ENCODE data around the gene SLC7A8.
A peak's percentile ranks its signal among the peaks of the same experiment; 100 is the strongest.

Gene SLC7A8

DNA sequence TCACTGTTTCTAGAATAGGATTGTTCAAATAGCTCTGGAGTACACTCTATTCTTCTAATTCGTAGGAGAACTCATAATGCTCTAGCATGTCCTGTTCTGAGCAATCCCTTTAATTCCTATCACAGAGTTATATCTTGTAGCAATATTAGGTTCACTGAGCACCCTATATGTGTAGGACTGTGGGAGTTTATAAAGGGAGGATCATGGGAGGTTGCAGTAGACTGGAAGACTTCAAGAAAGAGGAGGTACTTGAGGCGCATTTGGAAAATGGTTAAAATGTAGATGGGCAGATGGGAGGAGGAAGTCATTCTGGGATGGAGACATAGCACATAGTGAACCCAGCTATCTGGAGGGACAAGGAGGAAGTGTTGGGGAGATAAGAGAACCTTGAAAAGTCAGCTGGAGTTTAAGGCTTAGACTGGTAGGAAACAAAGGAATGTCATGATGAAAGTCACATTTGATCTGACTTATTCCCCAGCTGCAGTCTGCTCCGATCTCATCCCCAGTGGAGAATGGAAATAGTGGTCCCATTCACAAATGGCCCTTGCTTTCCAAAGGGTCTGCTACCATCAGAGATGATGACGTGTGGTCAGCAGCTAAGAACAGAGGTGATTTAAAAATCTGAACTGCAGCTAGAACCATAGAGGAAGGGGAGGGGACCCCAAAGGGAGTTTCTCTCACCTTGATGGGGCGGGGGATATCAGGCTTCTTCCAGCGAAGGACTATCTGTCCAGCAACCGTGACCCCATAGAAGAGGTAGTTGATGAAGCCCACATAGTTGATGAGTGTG, 54.3 kb downstream of the SLC7A8 start:
- no peak for FAIRE-seq

DNA sequence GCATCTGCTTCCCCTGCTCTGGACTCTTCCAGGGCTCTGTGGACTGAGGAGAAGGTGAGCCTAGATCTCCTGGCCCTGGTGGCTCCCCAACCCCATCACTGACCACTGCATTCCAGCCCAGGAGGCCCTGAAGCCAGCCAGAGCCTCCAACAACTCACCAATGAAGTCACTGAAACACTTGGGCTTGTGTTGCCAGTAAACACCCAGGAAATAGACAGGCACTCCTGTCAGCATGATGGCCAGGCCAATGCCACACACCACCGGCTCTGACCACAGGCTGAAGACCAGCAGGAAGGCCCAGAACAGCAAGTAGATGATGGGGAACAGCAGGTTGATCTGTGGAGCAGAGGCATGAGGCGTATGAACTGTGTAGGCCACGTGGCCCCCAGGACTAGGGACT, 55.6 kb downstream of the SLC7A8 start:
- no peak for FAIRE-seq

DNA sequence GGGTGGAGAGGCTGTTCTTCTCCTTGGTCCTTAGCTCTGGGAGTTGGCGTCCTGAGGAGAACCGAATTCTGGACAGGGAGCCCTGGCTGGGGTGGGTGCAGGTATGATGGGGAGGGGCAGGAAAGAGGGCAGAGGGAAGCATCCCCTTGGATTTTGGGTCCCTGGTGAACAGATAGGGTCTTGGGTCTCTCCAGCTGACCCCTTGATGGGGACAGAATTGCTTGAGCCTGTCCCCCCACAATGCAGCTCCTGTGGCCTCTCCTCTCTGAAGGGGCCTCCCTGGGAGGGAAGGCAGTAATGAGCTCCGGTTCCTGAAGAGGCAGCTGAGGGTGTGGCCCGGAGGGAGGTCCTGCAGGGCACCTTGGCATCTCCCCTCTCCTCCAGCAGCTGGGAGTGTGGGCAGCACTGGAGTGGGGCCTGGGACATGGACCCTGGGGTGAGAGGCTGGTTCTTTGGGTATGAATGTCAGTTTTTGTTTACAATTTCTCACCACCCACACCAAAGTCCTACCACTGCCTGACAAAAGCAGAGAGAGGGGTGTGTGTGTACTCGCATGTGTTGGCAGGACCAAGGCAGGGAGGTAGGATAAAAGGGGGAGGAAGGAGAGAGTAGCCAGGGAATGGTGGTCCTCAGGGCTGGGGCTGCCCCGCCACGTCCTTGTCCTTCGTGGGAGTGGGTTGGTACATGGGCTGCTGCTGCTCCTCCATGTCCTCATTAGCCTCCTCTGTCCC, 56.7 kb downstream of the SLC7A8 start:
- no peak for FAIRE-seq

DNA sequence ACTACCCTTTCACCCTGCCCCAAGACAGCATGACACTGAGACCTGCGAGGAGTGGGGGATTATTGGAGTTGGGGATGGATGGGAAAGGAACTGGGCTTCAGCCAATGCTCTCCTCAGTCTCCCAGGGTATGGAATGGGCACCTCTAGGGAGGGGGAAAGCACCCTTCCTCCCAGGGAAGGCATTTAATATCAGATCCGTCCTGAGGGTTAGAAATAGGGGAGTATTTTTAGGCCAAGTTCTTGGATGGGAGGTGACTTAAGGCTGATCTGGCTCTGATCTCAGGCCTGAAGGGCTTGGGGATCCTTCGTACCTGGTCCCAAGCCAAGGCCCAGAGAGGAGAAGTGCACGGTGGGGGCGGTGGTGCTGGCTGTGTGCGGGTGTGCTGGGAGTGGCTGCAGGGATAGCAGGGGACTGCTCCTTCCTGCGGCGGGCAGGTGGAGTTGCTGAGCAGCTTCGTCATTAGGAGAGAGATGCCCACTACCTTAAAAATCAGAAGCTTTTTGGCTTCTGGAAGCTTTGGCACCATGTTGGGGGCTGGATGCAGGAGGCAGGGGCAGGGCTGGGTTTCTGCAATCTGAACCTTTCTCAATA, 57.4 kb downstream of the SLC7A8 start:
- no peak for FAIRE-seq

DNA sequence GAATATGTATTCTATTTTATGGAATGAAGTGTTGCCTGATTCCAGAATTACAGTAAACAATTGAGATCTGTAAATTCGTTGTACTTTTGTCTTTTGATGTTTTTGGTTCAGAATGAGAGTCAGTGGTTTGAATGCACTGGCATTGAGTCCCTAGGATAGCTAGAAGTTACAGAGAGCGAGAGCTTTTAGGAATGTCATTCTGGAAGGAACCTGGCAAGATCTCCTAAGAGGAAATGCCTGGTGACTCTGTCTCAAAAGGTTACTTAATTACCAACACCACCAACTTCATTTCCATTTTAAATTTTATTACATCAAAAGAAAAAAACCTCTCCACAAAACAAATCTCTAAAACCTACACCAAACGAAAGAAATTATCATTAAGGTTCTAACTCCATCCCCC, 58.4 kb downstream of the SLC7A8 start:
- FAIRE-seq = no peak

DNA sequence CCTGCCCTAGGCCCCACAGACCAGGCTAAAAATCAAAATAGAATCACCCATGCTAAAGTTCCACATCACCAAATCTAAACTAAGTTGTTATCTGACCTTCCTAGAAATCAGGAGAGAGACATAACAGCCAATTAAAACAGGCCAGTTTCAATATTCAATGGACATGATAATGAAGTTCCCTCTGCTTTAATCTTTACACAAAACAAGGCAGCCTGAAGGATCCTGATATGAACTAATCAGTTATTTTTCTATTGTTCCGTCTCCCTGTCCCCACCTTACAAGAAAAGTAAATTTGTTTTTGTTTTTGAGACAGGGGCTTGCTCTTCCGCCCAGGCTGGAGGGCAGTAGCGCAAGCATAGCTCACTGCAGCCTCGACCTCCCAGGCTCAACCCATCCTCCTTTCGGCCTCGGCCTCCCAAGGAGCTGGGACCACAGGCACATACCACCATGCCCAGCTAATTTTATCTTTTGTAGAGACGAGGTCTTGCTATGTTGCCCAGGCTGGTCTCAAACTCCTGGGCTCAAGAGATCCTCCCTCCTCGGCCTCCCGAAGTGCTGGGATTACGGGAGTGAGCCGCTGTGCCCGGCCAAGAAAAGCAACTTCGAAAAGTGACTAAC, 59.0 kb downstream of the SLC7A8 start:
- FAIRE-seq = no peak

DNA sequence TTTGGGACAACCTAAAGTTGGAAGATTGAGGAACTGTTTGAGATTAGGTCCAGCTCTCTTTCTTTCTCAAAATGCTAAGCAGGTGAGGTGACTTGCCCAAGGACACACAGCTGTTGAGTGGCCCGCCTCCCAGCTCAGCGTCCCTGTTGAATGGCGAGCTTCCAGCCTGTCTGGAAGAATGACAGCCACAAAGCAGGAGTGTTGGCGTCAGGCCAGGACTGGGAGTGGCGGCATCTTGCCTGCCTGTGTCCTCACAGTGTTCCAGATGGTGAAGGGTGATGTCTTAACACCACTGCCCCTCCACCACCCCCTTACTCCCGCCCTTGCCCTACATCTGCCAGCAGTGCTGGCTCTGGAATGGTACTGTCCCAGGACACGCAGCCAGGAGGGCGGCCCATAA, 60.0 kb downstream of the SLC7A8 start:
- no peak for FAIRE-seq

DNA sequence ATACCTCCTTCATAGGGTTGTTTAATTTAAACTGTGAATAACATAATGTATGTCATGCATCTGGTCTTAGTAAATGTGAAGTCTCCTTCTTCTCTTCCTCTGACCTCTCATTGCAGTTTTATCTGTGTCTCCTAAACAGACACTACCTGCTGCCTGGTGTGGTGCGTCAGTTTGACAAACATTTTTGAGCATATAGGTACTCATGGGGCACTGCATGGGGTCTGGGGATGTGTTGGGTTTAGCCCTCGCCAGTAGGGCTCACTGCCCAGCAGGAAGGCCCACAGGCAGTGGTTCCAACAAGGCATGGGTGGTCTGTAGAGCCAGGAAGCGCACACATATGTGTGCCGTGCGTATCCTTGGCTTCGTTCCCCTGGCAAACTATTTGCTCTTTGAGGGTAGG, 61.4 kb downstream of the SLC7A8 start:
- FAIRE-seq = no peak

DNA sequence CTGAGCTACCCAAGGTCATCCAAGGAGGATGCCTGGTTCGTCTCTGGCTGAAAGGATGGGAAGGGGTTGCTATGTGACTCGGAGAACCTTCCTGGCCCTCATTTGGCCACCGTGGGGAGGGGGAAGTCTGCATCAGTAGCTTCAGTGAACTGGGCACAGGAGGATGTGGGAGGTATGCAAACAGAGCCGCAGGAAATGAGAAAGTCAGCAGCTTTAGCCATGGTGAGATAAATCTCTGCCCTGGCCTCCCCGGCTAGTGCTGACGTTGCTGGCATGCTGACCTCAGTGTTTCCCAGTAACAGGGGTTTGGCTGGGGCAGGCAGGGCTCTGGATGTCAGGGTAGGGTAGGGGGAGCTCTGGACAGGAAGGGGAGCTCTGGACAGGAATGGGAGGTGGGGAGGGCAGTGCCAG, 62.1 kb downstream of the SLC7A8 start:
- no peak for FAIRE-seq

DNA sequence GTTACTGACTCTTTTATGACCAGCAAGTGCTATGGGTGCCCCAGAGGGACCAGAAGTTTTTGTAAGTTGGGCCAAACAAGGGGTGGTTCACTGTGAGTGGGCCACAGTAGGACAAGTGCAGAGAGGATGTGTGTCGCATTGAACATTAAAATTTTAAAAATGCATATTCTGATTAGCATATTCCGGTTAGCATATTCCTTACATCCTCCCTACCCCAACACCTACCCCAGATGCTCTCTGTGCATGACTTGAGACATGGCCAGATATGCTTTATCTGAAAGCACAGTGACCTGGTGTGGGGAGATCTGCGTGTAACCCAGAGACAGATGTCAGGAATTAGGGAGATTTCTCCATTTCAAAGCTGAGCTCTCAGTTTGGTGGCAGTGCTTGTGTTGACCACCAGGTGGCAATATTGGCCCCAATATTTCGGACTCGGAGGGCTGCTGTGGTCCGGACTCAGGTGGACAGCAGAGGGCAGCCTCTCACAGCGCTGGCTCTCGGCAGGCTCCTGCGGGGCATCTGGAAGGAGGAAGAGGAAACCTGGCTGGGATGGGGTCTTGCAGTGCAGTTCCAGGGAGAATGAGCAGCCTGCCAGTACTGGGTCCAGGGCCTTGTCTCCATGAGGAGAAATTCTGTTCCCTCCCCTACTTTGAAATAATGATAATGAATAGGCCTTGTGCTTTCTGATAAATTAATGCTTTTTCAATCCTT, 62.8 kb downstream of the SLC7A8 start:
- peak; percentile 9 for FAIRE-seq

DNA sequence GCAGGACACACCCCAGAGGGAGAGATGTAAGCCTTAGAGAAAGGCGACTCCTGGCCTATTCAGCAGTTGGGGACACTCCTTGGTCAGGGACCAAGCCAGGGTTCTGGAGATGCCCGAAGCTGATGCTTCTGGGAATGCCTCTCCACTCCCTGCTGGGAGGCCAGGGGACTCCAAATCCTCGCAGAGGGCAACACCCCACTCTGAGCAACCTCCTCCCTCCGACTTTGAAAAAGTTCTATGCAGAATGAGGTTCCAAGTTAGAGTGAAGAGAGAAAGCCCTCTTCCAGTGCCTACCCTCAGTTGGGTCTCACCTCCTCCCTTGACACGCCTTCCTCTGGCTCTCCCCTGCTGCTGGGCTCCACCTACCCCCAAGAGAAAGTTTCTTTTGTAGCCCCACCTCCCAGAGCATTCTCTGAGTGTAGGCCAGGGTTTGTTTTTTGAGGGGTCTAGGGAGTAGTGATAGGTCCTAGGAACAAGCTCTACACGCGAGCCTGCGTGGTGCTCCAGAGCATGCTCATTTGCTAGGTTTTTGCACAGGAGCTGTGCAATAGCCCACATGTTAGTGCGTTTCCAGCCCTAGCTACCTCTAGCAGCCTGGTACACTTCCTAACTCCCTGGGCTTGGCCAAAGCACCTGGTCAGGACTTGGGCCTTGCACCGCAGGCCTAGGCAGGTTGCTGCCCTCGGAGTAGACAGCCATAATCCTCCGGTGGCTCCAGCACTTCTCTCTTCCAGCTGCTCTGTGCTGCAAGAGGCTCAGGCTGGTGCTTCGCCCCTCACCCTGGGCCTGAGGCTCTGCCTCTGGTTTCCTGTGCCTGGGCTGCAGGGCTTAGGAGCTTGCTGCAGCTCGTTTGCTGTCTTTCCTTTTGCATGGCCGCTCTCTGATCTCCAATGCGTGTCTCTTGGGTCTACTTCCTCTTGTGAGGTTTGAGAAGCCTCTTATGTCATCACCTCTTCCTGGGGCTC, 63.8 kb downstream of the SLC7A8 start:
- no peak for FAIRE-seq

DNA sequence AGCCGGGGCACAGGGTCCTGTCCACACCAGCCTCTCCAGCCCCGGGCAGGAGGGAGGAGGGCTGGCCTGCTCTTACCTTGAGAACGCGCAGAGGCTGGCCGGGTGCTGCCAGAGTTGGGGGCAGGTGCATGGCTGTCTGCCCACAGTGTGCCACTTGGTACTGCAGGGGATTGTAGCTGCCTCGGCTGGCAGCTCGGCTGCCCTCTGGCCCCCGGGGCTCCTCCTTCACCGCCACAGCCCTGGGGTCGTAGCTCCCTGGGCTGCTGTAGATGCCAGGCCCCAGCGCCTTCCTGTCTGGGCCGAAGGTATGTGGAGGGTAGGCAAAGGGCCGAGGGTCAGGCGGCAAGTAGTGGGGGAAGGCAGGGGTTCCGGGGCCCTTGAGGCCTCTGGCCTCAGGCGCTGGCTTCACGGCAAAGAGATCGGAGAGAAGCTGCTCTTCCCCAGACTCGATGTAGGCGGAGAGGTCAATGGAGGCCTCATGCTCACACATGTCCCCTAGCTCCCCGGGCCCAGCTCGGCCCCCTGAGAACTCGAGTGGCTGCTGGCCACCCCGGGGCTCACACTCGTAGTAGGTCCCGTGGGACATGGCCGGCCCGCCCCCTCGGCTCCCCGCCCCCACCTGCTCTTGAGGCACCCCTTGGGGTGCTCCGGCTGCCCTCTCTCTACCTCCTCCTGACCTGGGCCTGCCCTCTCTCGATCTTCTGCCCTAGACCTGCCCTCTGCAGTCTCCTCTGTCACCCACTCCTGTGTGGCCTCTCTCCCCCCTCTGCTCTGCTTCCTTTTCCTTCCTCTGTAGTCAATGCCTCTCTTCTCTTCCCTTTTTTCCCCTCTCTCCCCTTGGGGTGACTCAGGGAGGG, 64.7 kb downstream of the SLC7A8 start, which contains the start of gene CEBPE:
Gene CEBPE (minus strand): TSS at position 750 of the 857 bp plus-strand sequence. CDS start 164 bp downstream, at position 586.
- no peak for FAIRE-seq

DNA sequence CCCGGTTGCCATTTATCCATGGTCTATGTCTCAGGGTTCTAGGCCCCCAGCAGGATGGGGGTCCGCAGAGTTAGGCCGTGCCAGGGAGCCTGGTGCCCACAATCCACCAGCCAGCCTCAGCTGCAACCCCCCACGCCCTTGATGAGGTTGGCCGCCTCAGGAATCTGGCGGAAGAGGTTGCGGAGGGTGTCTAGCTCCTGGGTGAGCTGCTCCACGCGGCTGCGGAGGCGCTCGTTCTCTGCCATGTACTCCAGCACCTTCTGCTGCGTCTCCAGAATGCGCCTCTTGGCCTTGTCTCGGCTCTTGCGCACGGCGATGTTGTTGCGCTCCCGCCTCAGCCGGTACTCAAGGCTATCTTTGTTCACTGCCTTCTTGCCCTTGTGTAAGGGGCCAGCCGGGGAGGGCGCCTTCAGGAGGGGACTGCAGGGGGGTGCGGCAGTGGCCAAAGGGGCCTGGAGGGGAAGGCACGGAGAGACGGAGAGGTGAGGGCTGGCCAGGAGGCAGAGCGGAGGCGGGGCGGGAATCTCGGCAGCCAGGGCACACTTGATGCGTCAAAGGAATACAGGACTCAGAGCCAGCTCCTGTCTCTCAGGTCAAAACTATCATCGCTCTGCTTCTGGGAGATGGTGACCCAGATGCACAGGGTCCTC, 66.0 kb downstream of the SLC7A8 start:
- FAIRE-seq = no peak

DNA sequence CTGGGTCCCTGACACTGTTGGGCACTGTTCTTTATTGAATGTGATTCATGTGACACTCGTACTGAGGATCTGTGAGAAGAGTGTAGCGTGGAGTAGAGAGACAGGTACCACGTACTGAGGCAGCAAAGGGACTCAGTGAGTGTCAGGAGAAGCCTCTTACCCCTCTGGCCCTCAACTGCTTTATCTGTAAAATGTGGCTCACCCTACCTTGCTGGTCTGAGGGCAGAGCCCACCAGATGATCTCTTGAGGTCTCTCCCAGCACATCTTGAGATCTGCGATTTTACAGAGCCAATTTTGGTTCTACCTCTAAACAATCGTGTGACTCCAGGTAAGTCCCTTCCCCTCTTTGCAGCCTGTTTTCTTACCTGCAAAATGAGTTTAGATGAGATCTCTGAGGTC, 67.5 kb downstream of the SLC7A8 start:
- no peak for FAIRE-seq

DNA sequence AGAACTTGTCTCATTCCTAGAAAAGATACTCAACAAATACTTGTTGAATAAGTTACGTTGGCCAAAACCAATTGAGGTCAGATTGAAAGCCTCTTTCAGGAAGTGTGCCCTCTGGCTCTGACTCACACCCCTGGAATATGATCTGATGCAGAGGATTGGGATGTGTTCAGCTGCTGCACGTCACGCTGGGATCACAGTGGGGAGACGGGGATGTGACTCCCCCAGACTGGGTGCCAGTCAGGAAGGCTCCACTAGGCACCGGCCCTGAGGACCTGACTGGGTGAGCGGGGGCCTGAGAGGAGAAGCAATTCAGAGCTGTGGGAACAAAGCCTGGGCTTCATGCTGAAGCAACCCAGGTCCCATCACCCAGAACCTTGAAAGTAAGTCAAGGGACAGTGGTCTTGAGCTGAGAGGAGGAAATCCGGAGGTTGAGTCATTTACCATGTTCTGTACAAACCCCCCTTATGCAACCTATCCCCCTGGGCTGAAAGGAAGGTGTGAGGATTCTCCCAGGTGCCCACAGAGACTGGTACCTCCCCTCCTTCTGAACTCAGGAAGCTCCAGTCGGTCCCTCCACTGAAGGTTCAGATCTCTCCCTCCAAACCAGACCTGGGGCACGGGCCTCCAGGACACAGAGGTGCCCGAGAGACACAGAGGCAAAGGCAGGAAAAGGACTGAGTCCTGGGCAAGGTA, 68.3 kb downstream of the SLC7A8 start:
- no peak for FAIRE-seq

DNA sequence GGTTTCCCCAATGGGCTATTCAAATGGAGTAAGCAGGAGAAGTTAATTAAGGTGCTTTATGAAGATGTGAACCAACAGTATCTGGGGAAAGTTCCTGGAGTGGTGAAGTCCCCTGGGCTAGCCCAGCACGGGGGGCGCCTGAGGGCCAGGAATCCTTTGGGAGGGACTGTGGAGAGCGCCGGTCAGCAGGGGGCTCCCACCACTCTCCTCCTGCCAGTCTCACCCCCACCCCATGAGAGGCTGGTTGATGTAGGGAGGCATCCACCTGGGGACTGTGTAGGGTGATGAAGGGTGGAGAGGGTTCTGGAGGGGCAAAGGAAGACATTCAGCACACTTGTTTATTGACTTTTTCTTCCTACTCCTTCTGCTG, 68.8 kb downstream of the SLC7A8 start:
- FAIRE-seq = no peak

DNA sequence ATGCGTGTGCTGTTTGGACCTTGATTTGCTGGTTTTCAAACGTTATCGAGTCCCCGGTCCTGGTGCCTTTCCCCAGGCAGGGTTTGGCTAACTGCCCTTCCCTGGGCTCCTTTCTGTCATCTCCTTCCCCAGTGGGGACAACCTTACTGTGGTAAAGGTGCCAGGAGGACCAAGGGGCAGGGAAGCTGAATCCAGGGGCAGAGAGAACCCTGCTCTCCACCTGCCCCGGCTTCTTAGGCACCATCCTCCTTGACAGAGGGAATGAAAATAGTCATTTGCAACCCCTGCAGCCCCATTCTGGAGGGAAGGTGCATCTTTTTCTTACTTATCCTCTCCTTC, 69.4 kb downstream of the SLC7A8 start:
- FAIRE-seq = no peak

DNA sequence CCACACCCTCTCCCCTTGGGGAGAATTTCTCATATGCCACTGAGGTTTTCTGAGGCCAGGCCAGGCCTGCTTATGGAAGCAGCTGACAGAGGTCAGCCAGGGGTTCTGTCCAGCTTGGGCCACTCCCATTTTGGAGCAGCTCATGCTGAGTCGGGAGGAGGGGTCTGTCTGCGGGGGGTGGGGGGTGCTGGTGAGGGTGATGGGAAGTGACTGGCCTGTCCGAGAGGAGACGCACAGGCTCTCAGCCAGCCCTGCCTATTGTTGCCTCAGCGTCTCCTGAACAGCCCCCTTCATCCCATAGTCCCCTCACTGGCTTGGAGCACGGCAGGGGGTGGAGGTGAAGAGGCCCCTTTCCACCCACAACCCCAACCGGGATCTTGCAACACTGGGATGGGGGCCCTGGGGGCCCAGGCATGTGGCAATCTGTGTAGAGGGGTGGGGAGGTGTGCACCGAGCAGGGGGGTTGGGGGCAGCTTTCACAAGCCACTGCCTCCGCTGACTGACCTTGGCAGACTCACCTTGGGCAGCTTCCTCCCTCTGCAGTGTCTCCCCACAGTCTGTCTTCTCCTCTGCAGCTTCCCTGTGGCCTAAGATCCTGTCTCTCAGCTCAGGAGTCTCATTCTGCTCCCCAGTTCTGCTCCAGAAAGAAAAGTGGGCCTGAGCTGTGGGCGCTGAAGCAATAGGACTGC, 69.9 kb downstream of the SLC7A8 start:
- no peak for FAIRE-seq
